WTC11 (cell line): ENCODE measurements around the gene KEL.

Experiments
- ATF3 ChIP-seq: sonication (generic); formaldehyde crosslinking; conservative IDR thresholded peaks from 2 replicates; pipeline ENCODE4 v1.8.1; 2022; ENCODE audit warnings: mild to moderate bottlenecking, missing genetic modification reagents
- CDX4 ChIP-seq: fragments of 250-450 bp; sonication (Bioruptor Pico); IDR thresholded peaks from 2 replicates; pipeline ENCODE4 v1.9.0; 2021; ENCODE audit warnings: moderate library complexity, mild to moderate bottlenecking, inconsistent platforms, borderline replicate concordance
- CREB1 ChIP-seq: sonication (generic); formaldehyde crosslinking; IDR thresholded peaks from 2 replicates; pipeline ENCODE4 v1.8.0; 2023; ENCODE audit warnings: mild to moderate bottlenecking, missing genetic modification reagents
- CTCF ChIP-seq: fragments of 200-600 bp; IDR thresholded peaks from 2 replicates; pipeline ENCODE4 v1.8.0; 2022; ENCODE audit warnings: antibody characterized with exemption
- E2F5 ChIP-seq: sonication (generic); formaldehyde crosslinking; IDR thresholded peaks from 2 replicates; pipeline ENCODE4 v1.8.1; 2022; ENCODE audit warnings: mild to moderate bottlenecking, moderate library complexity, missing genetic modification reagents
- FOXJ3 ChIP-seq: sonication (generic); formaldehyde crosslinking; IDR thresholded peaks from 2 replicates; pipeline ENCODE4 v1.9.0; 2021; ENCODE audit warnings: missing genetic modification reagents, mild to moderate bottlenecking, borderline replicate concordance
- JUN ChIP-seq: sonication (generic); formaldehyde crosslinking; IDR thresholded peaks from 2 replicates; pipeline ENCODE4 v1.8.0; 2023; ENCODE audit warnings: mild to moderate bottlenecking, missing genetic modification reagents
- KAT7 ChIP-seq: sonication (generic); formaldehyde crosslinking; IDR thresholded peaks from 2 replicates; pipeline ENCODE4 v1.8.1; 2023; ENCODE audit warnings: missing genetic modification reagents, mild to moderate bottlenecking, borderline replicate concordance
- NFYB ChIP-seq: sonication (generic); formaldehyde crosslinking; conservative IDR thresholded peaks from 2 replicates; pipeline ENCODE4 v1.8.0; 2022; ENCODE audit warnings: low read depth, missing genetic modification reagents
- USF2 ChIP-seq: sonication (generic); formaldehyde crosslinking; IDR thresholded peaks from 2 replicates; pipeline ENCODE4 v1.8.1; 2023; ENCODE audit warnings: mild to moderate bottlenecking, missing genetic modification reagents, moderate library complexity
- ZBTB21 ChIP-seq: sonication (generic); formaldehyde crosslinking; IDR thresholded peaks from 2 replicates; pipeline ENCODE4 v1.8.1; 2023; ENCODE audit warnings: mild to moderate bottlenecking, missing genetic modification reagents, borderline replicate concordance

- TF ChIP-seq E2F5 (no peak), CTCF (no peak), CREB1 (CRISPR knock-in tag) (no peak), USF2 (CRISPR knock-in tag) (no peak), FOXJ3 (no peak), ZBTB21 (CRISPR knock-in tag) (no peak), CDX4 (CRISPR knock-in tag) (no peak), ATF3 (CRISPR knock-in tag) (no peak), KAT7 (no peak), NFYB (CRISPR knock-in tag) (no peak), JUN (CRISPR knock-in tag) (no peak)
Measured at GRCh38 chr7:142914121-142914520, 48.0 kb downstream of the KEL start.
